ENCODE measurements around the gene ZCCHC7.

The ZCCHC7 gene

DNA sequence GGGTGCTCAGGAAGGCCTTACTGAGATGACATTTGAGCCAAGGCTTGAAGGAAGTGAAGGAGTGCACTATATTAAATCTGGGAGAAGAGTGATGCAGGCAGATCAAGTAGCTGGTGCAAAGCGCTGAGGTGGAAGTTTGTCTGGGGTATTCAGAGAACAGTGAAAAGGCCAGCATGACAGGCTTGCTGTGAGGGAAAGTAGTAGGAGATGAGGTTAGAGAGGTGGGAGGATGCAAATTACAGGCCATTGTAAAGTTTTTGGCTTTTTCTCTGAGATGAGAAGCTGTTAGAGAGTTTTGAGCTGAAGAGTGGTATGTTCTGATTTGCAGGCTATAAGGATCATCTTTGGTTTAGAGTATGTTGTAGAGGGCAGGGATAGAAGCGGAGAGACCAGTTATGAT is 221.3 kb downstream of the ZCCHC7 start:
- no peak overlapping the region for H3K27ac Mint-ChIP-seq
- H3K9me3 Mint-ChIP-seq = no peaks in the 10 kb centered on the region
- no peak for DNase-seq
- no peak overlapping the region for H3K4me3 Mint-ChIP-seq
- H3K27me3 Mint-ChIP-seq (ENCODE audit: low read depth, poor library complexity) = no peaks in the 10 kb centered on the region
- no peak for TF ChIP-seq CTCF (IDR thresholded peaks at IDR 0.05)
- H3K4me1 Mint-ChIP-seq = peaks cover 15% of the 10 kb centered on the region
- no peaks in the 10 kb centered on the region for H3K36me3 Mint-ChIP-seq (ENCODE audit: low read depth)

DNA sequence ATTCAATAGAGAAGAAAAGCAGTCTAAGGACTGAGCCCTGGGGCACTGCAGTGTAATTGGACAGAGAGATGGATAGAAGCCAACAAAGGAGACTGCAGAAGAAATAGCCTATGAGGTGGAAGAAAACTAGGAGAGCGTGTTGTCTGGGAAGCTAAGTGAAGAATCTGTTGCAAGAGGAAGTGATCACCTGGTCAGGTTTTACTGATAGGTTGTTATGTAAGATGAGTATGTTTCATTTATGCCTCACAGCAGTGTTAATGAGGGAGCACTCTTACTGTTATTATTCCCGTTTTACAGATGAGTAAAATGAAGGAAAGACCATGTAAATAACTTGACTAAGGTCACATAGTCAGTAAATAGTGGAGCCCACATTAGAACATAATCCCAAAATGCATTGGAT is 222.1 kb downstream of the ZCCHC7 start:
- Mint-ChIP-seq H3K27me3 (ENCODE audit: low read depth, poor library complexity) (no peaks in the 10 kb centered on the region), H3K9me3 (no peaks in the 10 kb centered on the region), H3K27ac (no peak overlapping the region), H3K4me3 (no peak overlapping the region), H3K4me1 (peaks cover 14% of the 10 kb centered on the region), H3K36me3 (ENCODE audit: low read depth) (no peaks in the 10 kb centered on the region)
- no peak for DNase-seq
- TF ChIP-seq CTCF (IDR thresholded peaks at IDR 0.05) = no peak

- H3K4me1 Mint-ChIP-seq = peaks cover 10% of the 10 kb centered on the region
- no peaks in the 10 kb centered on the region for H3K9me3 Mint-ChIP-seq
- no peak overlapping the region for H3K4me3 Mint-ChIP-seq
- TF ChIP-seq CTCF (IDR thresholded peaks at IDR 0.05) = no peak
- DNase-seq = no peak
- H3K36me3 Mint-ChIP-seq (ENCODE audit: low read depth) = no peaks in the 10 kb centered on the region
- no peak overlapping the region for H3K27ac Mint-ChIP-seq
- no peaks in the 10 kb centered on the region for H3K27me3 Mint-ChIP-seq (ENCODE audit: low read depth, poor library complexity)
Observed at GRCh38 chr9:37342895-37343294, 222.5 kb downstream of the ZCCHC7 start.

DNA sequence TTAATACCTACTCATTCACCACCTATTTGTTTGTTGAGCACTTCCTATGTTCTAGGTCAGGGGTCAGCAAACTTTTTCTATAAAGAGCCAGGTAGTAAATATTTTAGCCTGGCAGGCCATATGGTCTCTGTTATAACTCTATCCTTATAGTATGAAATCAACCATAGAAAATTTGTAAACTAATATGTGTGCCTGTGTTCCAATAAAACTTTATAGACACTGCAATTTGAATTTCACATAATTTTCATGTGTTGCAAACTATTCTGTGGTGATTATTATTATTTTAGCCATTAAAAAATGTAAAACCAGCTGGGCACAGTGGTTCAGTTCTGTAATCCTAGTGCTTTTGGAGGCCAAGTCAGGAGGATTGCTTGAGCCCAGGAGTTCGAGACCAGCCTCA is 223.3 kb downstream of the ZCCHC7 start:
- H3K36me3 Mint-ChIP-seq (ENCODE audit: low read depth) = no peaks in the 10 kb centered on the region
- no peak overlapping the region for H3K27ac Mint-ChIP-seq
- no peak for DNase-seq
- TF ChIP-seq CTCF (IDR thresholded peaks at IDR 0.05) = no peak
- no peaks in the 10 kb centered on the region for H3K9me3 Mint-ChIP-seq
- peaks cover 1% of the 10 kb centered on the region for H3K4me1 Mint-ChIP-seq
- H3K27me3 Mint-ChIP-seq (ENCODE audit: low read depth, poor library complexity) = no peaks in the 10 kb centered on the region
- H3K4me3 Mint-ChIP-seq = no peak overlapping the region

DNA sequence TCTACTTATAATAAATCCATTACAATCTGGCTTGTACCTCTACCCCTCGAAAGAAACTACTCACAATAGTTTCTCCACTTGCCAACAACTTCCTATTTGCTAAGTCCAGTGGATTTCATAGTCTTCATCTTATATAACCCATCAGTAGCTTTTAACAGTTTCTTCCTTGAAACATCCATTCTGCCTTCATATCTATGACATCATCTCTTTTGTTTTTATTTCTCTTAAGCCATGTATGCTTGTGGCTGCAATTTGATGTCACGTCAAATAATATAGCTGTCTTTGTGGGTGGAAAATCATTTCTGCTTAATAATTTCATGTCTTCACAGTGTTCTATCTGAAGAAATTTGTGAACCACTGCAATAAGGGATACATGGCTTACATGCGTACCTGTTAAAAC is 224.7 kb downstream of the ZCCHC7 start:
- no peaks in the 10 kb centered on the region for H3K4me1 Mint-ChIP-seq
- no peaks in the 10 kb centered on the region for H3K9me3 Mint-ChIP-seq
- TF ChIP-seq CTCF (IDR thresholded peaks at IDR 0.05) = no peak
- DNase-seq = no peak
- H3K36me3 Mint-ChIP-seq (ENCODE audit: low read depth) = no peaks in the 10 kb centered on the region
- no peak overlapping the region for H3K4me3 Mint-ChIP-seq
- H3K27me3 Mint-ChIP-seq (ENCODE audit: low read depth, poor library complexity) = no peaks in the 10 kb centered on the region
- no peak overlapping the region for H3K27ac Mint-ChIP-seq

DNA sequence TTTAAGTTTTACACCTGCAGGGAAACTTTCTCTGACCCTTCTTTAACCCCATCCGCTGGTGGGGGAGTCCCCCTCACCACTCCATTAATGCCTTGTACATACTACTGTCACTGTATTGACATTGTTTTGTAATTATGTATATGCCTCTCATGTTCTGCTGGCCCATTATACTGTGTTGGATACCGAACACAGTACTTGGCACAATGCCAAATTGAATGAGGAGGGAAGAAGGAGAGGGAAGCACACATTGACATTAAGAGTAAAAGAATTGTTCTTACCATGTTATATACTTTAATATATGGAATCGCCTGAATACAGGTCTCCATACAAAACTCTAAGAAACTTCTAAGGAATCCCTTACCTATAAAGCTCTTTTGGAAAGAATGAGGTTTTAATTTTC is 228.5 kb downstream of the ZCCHC7 start:
- no peak overlapping the region for H3K4me3 Mint-ChIP-seq
- H3K4me1 Mint-ChIP-seq = no peaks in the 10 kb centered on the region
- TF ChIP-seq CTCF (IDR thresholded peaks at IDR 0.05) = no peak
- H3K9me3 Mint-ChIP-seq = no peaks in the 10 kb centered on the region
- H3K27ac Mint-ChIP-seq = no peak overlapping the region
- no peaks in the 10 kb centered on the region for H3K27me3 Mint-ChIP-seq (ENCODE audit: low read depth, poor library complexity)
- no peak for DNase-seq
- peaks cover 19% of the 10 kb centered on the region for H3K36me3 Mint-ChIP-seq (ENCODE audit: low read depth)
